Lower lobe of right lung (tissue), 2 donors: Measurements from ENCODE around the gene RAB11FIP4. TPM values are rescaled to one million over a fixed set of nuclear protein-coding genes. Genes with fewer than 3 reads are reported as not detected.

Experiments
- ATAC-seq, 2 donors: fragments of 200-7000 bp; cut with Tn5 transposase; one replicate each; pipeline ENCODE4 v1.9.1; 2020 to 2022; ENCODE audit warnings: mild to moderate bottlenecking in 2 of 2, moderate library complexity in 2 of 2
- DNase-seq: peaks from one replicate; pipeline ENCODE4 v3.0.0-alpha.2; 2020
- H3K27ac ChIP-seq: fragments of 200-600 bp; one replicate; pipeline ENCODE4 v1.8.0; 2022
- H3K27me3 ChIP-seq: fragments of 200-600 bp; one replicate; pipeline ENCODE4 v1.8.0; 2022; ENCODE audit warnings: low read depth
- H3K36me3 ChIP-seq: fragments of 200-600 bp; one replicate; pipeline ENCODE4 v1.8.0; 2022; ENCODE audit warnings: mild to moderate bottlenecking
- H3K4me1 ChIP-seq: fragments of 200-600 bp; one replicate; pipeline ENCODE4 v1.8.0; 2022
- H3K4me3 ChIP-seq: fragments of 200-600 bp; one replicate; pipeline ENCODE4 v1.8.0; 2022; ENCODE audit warnings: mild to moderate bottlenecking
- H3K9me3 ChIP-seq: fragments of 200-600 bp; one replicate; pipeline ENCODE4 v1.8.0; 2022
- CTCF ChIP-seq: fragments of 200-600 bp; IDR thresholded peaks from one replicate; pipeline ENCODE4 v1.8.0; 2022; ENCODE audit warnings: antibody characterized with exemption, mild to moderate bottlenecking
- intact Hi-C: fragments of 100-400 bp; cut with DNase I; formaldehyde crosslinking; loops from one replicate; pipeline ENCODE4 v1.11.0; 2022
- total RNA-seq: library from RNA; stranded (reverse); fragmentation: NEBNext Ultra II Directional; extraction: Animal tissue kit (Norgen Biotek cat#: 25700); gene quantifications from one replicate; pipeline ENCODE4 v1.2.1, GENCODE V29; 2021
- donor health status: DM: no; HTN: yes; CAD: no; lungs with severe emphysema.

RAB11FIP4 gene
- total RNA-seq, 1 donor from 2014 or later: 15.7 TPM

GRCh38 chr17:31566247-31566991 lies 174.9 kb downstream of the RAB11FIP4 start:
- no peak overlapping the region for H3K4me3 ChIP-seq
- H3K27me3 ChIP-seq: no peaks in the 10 kb centered on the region
- DNase-seq (no peak), ATAC-seq (no peak)
- intact Hi-C loops: no loop called here
- H3K36me3 ChIP-seq: no peaks in the 10 kb centered on the region
- H3K4me1 ChIP-seq: peaks cover 73% of the 10 kb centered on the region
- H3K27ac ChIP-seq: no peak overlapping the region
- no peak for TF ChIP-seq CTCF
- no peaks in the 10 kb centered on the region for H3K9me3 ChIP-seq

- no peak overlapping the region for H3K4me3 ChIP-seq
- intact Hi-C loops: no loop called here
- ATAC-seq (no peak), DNase-seq (no peak)
- H3K27me3 ChIP-seq: no peaks in the 10 kb centered on the region
- no peak for TF ChIP-seq CTCF
- peaks cover 68% of the 10 kb centered on the region for H3K4me1 ChIP-seq
- H3K27ac ChIP-seq: no peak overlapping the region
- H3K9me3 ChIP-seq: no peaks in the 10 kb centered on the region
- H3K36me3 ChIP-seq: no peaks in the 10 kb centered on the region
These were observed 175.5 kb downstream of the RAB11FIP4 start for GRCh38 chr17:31566992-31567373.

GRCh38 chr17:31568121-31568520 lies 176.6 kb downstream of the RAB11FIP4 start:
- no peaks in the 10 kb centered on the region for H3K36me3 ChIP-seq
- peak overlapping the region; percentile 62 for H3K27ac ChIP-seq
- DNase-seq (no peak), ATAC-seq (peak in 1 of 2 donors; percentile 28)
- H3K4me1 ChIP-seq: peaks cover 58% of the 10 kb centered on the region
- TF ChIP-seq CTCF: no peak
- H3K4me3 ChIP-seq: peak overlapping the region; percentile 27
- H3K27me3 ChIP-seq: no peaks in the 10 kb centered on the region
- no peaks in the 10 kb centered on the region for H3K9me3 ChIP-seq
- intact Hi-C loops: no loop called here

- Histone ChIP-seq H3K4me1 (peaks cover 58% of the 10 kb centered on the region), H3K27me3 (no peaks in the 10 kb centered on the region), H3K27ac (peak overlapping the region; percentile 62), H3K36me3 (no peaks in the 10 kb centered on the region), H3K9me3 (no peaks in the 10 kb centered on the region), H3K4me3 (peak overlapping the region; percentile 27)
- TF ChIP-seq CTCF: no peak
- intact Hi-C loops: no loop called here
- DNase-seq: peak; percentile 73
- peak; percentile 57 to 60 for ATAC-seq
These were observed 177.1 kb downstream of the RAB11FIP4 start for GRCh38 chr17:31568539-31568938.

- no peak overlapping the region for H3K4me3 ChIP-seq
- H3K27ac ChIP-seq: no peak overlapping the region
- H3K4me1 ChIP-seq: peaks cover 46% of the 10 kb centered on the region
These were observed 178.8 kb downstream of the RAB11FIP4 start for GRCh38 chr17:31570231-31570630.

More at GRCh38 chr17:31570231-31570630, 178.8 kb downstream of the RAB11FIP4 start:
- Histone ChIP-seq H3K27me3 (no peaks in the 10 kb centered on the region), H3K36me3 (no peaks in the 10 kb centered on the region), H3K9me3 (no peaks in the 10 kb centered on the region)
- no peak for DNase-seq
- ATAC-seq: no peak
- TF ChIP-seq CTCF: no peak
- intact Hi-C loops: no loop called here
